Measurements from ENCODE around the gene FANCC.

Gene FANCC

DNA sequence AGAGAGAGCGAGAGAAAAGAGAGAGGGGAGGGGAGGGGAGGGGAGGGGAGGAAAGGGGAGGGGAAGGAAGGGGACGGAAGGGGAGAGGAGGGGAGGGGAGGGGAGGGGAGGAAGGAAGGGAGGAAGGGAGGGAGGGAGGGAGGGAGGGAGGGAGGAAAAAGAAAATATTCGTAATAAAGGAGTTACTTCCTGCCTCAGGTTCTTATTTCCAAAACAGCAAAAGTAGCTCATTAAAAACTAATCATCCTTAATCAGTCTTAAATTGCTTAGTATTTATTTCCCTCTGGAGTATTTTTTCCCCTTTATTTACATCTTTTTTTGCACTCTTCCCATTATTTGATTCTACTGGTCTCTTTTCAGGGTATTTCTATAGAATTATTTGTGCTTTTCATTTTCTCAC, 162.3 kb downstream of the FANCC start:
- Mint-ChIP-seq H3K27ac (no peak overlapping the region), H3K4me3 (no peak overlapping the region), H3K27me3 (ENCODE audit: low read depth) (no peaks in the 10 kb centered on the region), H3K36me3 (ENCODE audit: low read depth) (peaks cover 25% of the 10 kb centered on the region), H3K9me3 (peaks cover 4% of the 10 kb centered on the region), H3K4me1 (peaks cover 23% of the 10 kb centered on the region)
- TF ChIP-seq CTCF (IDR thresholded peaks at IDR 0.05; ENCODE audit: unreplicated experiment in 3 of 3), result no peak

DNA sequence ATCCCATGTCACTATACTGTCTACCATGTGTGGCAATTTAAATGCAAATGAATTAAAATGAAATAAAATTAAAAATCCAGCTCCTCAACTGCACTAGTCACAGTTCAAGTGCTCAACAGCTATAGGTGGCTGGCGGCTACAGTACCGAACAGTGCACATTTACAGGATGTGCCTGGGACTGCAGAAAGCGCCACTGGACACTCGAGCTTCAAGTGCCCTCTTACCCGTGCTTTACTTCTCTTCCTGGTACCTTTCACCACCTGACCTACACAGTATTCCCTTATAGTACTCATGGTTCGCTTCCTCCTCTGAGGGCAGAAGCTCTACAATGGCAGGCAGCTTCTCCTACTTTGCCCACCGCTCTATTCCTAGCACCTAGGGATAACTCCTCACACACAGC, 166.6 kb downstream of the FANCC start:
- H3K27ac Mint-ChIP-seq, result no peak overlapping the region
- peaks cover 5% of the 10 kb centered on the region for H3K4me1 Mint-ChIP-seq
- no peaks in the 10 kb centered on the region for H3K27me3 Mint-ChIP-seq (ENCODE audit: low read depth)

DNA sequence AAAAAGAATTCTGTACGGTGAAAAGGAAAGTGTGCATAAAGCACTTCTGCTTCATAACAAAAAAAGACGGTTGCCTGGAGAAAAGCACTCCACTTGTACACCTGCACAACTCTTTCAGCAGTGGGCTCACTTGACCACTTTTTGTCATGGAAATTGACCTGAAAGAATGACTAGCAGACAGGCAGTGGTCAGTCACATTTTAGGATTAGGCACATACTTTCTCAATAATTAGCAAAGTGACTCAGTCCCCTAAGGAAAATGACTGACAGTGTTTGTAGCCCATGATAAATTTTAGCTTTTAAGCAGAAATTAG, 169.3 kb downstream of the FANCC start:
- Mint-ChIP-seq H3K27ac (no peak overlapping the region), H3K4me1 (peaks cover 20% of the 10 kb centered on the region), H3K27me3 (ENCODE audit: low read depth) (no peaks in the 10 kb centered on the region), H3K4me3 (no peak overlapping the region), H3K9me3 (no peaks in the 10 kb centered on the region), H3K36me3 (ENCODE audit: low read depth) (peaks cover 16% of the 10 kb centered on the region)
- no peak for TF ChIP-seq CTCF (IDR thresholded peaks at IDR 0.05; ENCODE audit: unreplicated experiment in 3 of 3)

More for the DNA sequence above, 166.6 kb downstream of the FANCC start:
- no peak overlapping the region for H3K4me3 Mint-ChIP-seq
- TF ChIP-seq CTCF (IDR thresholded peaks at IDR 0.05; ENCODE audit: unreplicated experiment in 3 of 3), result no peak
- no peaks in the 10 kb centered on the region for H3K9me3 Mint-ChIP-seq
- H3K36me3 Mint-ChIP-seq (ENCODE audit: low read depth), result peaks cover 15% of the 10 kb centered on the region

GRCh38 chr9:95147452-95148207, 169.9 kb downstream of the FANCC start:
- no peaks in the 10 kb centered on the region for H3K9me3 Mint-ChIP-seq
- no peak for TF ChIP-seq CTCF (IDR thresholded peaks at IDR 0.05; ENCODE audit: unreplicated experiment in 3 of 3)
- no peaks in the 10 kb centered on the region for H3K27me3 Mint-ChIP-seq (ENCODE audit: low read depth)
- no peak overlapping the region for H3K4me3 Mint-ChIP-seq
- H3K4me1 Mint-ChIP-seq, result peaks cover 26% of the 10 kb centered on the region
- H3K27ac Mint-ChIP-seq, result peak overlapping the region in 1 of 3 experiments; percentile 18
- peaks cover 21% of the 10 kb centered on the region for H3K36me3 Mint-ChIP-seq (ENCODE audit: low read depth)

- Mint-ChIP-seq H3K4me1 (peaks cover 42% of the 10 kb centered on the region), H3K4me3 (peak overlapping the region in 1 of 3 experiments; percentile 29), H3K27ac (peak overlapping the region; percentile 45 to 80 (median 79)), H3K9me3 (no peaks in the 10 kb centered on the region), H3K36me3 (ENCODE audit: low read depth) (peaks cover 9% of the 10 kb centered on the region), H3K27me3 (ENCODE audit: low read depth) (no peaks in the 10 kb centered on the region)
- TF ChIP-seq CTCF (IDR thresholded peaks at IDR 0.05; ENCODE audit: unreplicated experiment in 3 of 3), result no peak
Measured at GRCh38 chr9:95143591-95144561, 173.6 kb downstream of the FANCC start.

All from nephron (organoid).